Pancreas (tissue), 10 donors: ENCODE data around the gene CAMK4. TPM values are rescaled to one million over a fixed set of nuclear protein-coding genes. Genes with fewer than 3 reads are reported as not detected.

Source experiments
- ATAC-seq, 4 donors: fragments of 200-7000 bp; cut with Tn5 transposase; one replicate each; pipeline versions ENCODE4 v1.8.0 to v1.9.1; 2020; ENCODE audit warnings: mild to moderate bottlenecking in 4 of 4, moderate library complexity in 4 of 4
- DNase-seq, 6 donors: peaks; one replicate each; pipeline ENCODE4 v3.0.0-alpha.2; 2020
- FAIRE-seq: peaks from 2 replicates; lab custom pipeline; 2012; peaks lifted over from hg19 to GRCh38; lab: Jason Lieb, UNC
- H3K27ac ChIP-seq, 4 donors: fragments of 200-600 bp; sonication (generic); 1 replicate in 3 of 4; 2 replicates in 1 of 4; pipeline versions ENCODE4 v1.5.0 to v1.8.0; 2020
- H3K27me3 ChIP-seq, 4 donors: fragments of 200-600 bp; one replicate each; pipeline ENCODE4 v1.8.0; 2021
- H3K36me3 ChIP-seq, 3 donors: fragments of 200-600 bp; sonication (generic) in 1 of 3; one replicate each; pipeline versions ENCODE4 v1.5.0 to v1.8.0; 2020 to 2021
- H3K4me1 ChIP-seq, 3 donors: fragments of 200-600 bp; one replicate each; pipeline ENCODE4 v1.8.0; 2021
- H3K4me3 ChIP-seq, 4 donors: fragments of 200-600 bp; sonication (generic) in 2 of 4; one replicate each; pipeline versions ENCODE4 v1.5.0 to v1.8.0; 2020 to 2021
- H3K9me3 ChIP-seq, 4 donors: fragments of 200-600 bp; one replicate each; pipeline ENCODE4 v1.8.0; 2021
- CTCF ChIP-seq, 4 donors: fragments of 200-600 bp; sonication (generic) in 3 of 4; IDR thresholded peaks; one replicate each; pipeline versions ENCODE4 v1.5.0 to v1.8.0; 2021; ENCODE audit warnings: antibody characterized with exemption in 4 of 4
- WGBS, 2 donors: extraction: QIAGEN DNeasy Blood & Tissue Kit; methylation state at CpG; one replicate each; pipeline ENCODE4 v1.1.7; 2013; 5-methylcytosine and 5-hydroxymethylcytosine counted together
- intact Hi-C, 3 donors: fragments of 100-400 bp; cut with DNase I; formaldehyde crosslinking; loops; one replicate each; pipeline versions ENCODE4 v1.11.1 to v1.14.2; 2022
- polyA plus RNA-seq, 2 donors: library from polyadenylated mRNA; stranded (reverse); fragments of 200-250 nt; gene quantifications; one replicate each; pipeline ENCODE4 v1.2.3, GENCODE V29; 2013
- total RNA-seq, 6 donors: library from RNA; stranded (reverse); fragmentation: NEBNext Ultra II Directional in 4 of 6; extraction: Animal tissue kit (Norgen Biotek cat#: 25700) in 4 of 6; gene quantifications; one replicate each; pipeline versions ENCODE4 v1.2.1 to v1.2.4, GENCODE V29; 2021 to 2023
- donor health status: healthy with polysubstance abuse.
- donor health status: DM: no; HTN: no; CAD: no; lungs with moderate emphysema.
- donor health status: DM: no; HTN: no; CAD: no.
- donor health status: control.
- donor health status: control.
- donor health status: Bipolar disorder and iron deficiency.
- donor health status: DM: yes; HTN: yes; CAD: no.
- donor health status: DM: no; HTN: no; CAD: no.
- donor health status: DM: no; HTN: no; CAD: no.
- donor health status: DM: yes; HTN: yes; CAD: no.

The CAMK4 gene
- total and polyA plus RNA-seq, 8 donors = 0.04 to 1.3 (median 0.34) TPM

DNA sequence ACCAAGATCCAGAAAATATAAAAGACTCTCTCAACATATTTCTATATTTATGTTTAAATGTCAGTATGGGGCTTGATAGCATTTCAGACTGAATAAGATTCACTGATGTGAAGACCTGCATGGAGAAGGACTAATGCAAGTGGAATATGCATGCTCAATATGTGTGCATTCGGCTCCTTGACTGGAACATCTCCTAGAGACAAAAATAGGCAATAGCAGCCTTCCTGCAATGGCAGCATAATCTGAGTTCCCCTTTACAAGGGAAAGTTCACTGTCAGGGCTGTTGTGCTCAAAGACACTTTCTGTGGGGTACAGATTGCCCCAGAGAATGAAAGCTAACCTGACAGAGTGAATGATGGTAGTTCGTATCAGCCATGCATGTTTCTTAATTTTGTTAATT is 245.7 kb downstream of the CAMK4 start:
- Histone ChIP-seq H3K36me3 (no peaks in the 10 kb centered on the region), H3K4me3 (no peak overlapping the region), H3K4me1 (no peaks in the 10 kb centered on the region), H3K9me3 (no peaks in the 10 kb centered on the region), H3K27me3 (no peaks in the 10 kb centered on the region), H3K27ac (no peak overlapping the region)
- 55 to 61% methylated on average over 2 of the region's 2 CpGs for WGBS, 2 donors
- FAIRE-seq = no peak
- intact Hi-C loops = loop anchor here in 1 of 3 donors (10.0 kb wide), 1 partner anchor 295 kb away; no protein-coding TSS in a partner anchor
- ATAC-seq = no peak
- DNase-seq = no peak
- no peak for TF ChIP-seq CTCF (IDR thresholded peaks at IDR 0.05)

- Histone ChIP-seq H3K36me3 (no peaks in the 10 kb centered on the region), H3K4me3 (no peak overlapping the region), H3K27ac (no peak overlapping the region), H3K27me3 (no peaks in the 10 kb centered on the region), H3K4me1 (no peaks in the 10 kb centered on the region), H3K9me3 (no peaks in the 10 kb centered on the region)
- no peak for DNase-seq
- FAIRE-seq = no peak
- no peak for TF ChIP-seq CTCF (IDR thresholded peaks at IDR 0.05)
- no peak for ATAC-seq
- intact Hi-C loops = loop anchor here in 1 of 3 donors (10.0 kb wide), 1 partner anchor 297 kb away; no protein-coding TSS in a partner anchor
- WGBS, 2 donors = 78 to 85% methylated on average over 3 of the region's 3 CpGs
Measured at GRCh38 chr5:111472096-111472495, 247.9 kb downstream of the CAMK4 start.

DNA sequence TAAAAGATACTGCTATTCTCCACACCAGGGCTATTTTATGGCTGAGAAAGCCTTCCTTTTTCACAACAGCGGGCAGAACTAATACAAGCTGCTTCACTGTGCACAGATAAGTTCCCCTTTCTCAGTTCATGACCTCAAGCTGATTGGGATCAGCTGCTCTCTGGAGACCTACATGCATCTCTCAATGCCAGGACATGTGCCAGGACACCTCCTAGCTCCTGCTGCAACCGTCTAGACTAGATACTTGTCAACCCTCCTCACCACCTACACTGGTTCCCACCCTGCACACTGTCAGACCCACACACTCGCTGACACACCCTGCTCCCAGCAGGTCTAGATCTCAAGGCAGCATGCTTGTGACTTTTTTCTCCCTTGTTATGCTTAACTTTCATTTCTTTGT is 248.4 kb downstream of the CAMK4 start:
- peak in 2 of 4 donors; percentile 33 to 34 for ATAC-seq
- Histone ChIP-seq H3K4me3 (no peak overlapping the region), H3K27me3 (no peaks in the 10 kb centered on the region), H3K36me3 (no peaks in the 10 kb centered on the region), H3K9me3 (no peaks in the 10 kb centered on the region), H3K4me1 (no peaks in the 10 kb centered on the region), H3K27ac (no peak overlapping the region)
- DNase-seq = no peak
- intact Hi-C loops = loop anchor here in 1 of 3 donors (10.0 kb wide), 1 partner anchor 298 kb away; no protein-coding TSS in a partner anchor
- WGBS, 2 donors = 68 to 79% methylated on average over 3 of the region's 3 CpGs
- no peak for TF ChIP-seq CTCF (IDR thresholded peaks at IDR 0.05)
- FAIRE-seq = no peak

GRCh38 chr5:111478266-111478665 is 254.1 kb downstream of the CAMK4 start:
- H3K27me3 ChIP-seq = no peaks in the 10 kb centered on the region
- TF ChIP-seq CTCF (IDR thresholded peaks at IDR 0.05) = no peak
- ATAC-seq = no peak
- no peaks in the 10 kb centered on the region for H3K4me1 ChIP-seq
- intact Hi-C loops = loop anchor here in 1 of 3 donors (10.0 kb wide), 1 partner anchor 303 kb away; no protein-coding TSS in a partner anchor
- no peak for DNase-seq
- FAIRE-seq = no peak
- H3K36me3 ChIP-seq = no peaks in the 10 kb centered on the region
- no peak overlapping the region for H3K27ac ChIP-seq
- WGBS, 2 donors = 78 to 97% methylated on average over 1 of the region's 1 CpG
- no peaks in the 10 kb centered on the region for H3K9me3 ChIP-seq
- H3K4me3 ChIP-seq = no peak overlapping the region

DNA sequence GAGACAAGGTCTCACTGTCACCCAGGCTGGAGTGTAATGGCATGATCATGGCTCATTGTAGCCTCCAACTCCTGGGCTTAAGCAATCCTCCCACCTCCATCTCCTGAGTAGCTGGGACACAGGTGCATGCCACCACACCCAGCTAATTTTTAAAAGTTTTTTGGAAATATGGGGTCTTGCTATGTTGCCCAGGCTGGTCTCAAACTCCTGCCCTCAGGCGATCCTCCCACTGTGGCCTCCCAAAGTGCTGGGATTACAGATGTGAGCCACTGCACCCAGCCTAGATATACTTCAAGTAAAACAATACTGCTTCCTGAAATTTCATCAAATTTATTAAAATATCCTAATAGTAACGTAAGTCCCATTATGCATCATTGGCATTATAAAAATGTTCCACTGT is 254.7 kb downstream of the CAMK4 start:
- no peaks in the 10 kb centered on the region for H3K9me3 ChIP-seq
- no peaks in the 10 kb centered on the region for H3K4me1 ChIP-seq
- H3K36me3 ChIP-seq = no peaks in the 10 kb centered on the region
- no peak overlapping the region for H3K4me3 ChIP-seq
- ATAC-seq = no peak
- no peak overlapping the region for H3K27ac ChIP-seq
- no peak for FAIRE-seq
- DNase-seq = no peak
- 84 to 92% methylated on average over 2 of the region's 2 CpGs for WGBS, 2 donors
- TF ChIP-seq CTCF (IDR thresholded peaks at IDR 0.05) = no peak
- intact Hi-C loops = loop anchor here in 1 of 3 donors (10.0 kb wide), 1 partner anchor 304 kb away; no protein-coding TSS in a partner anchor
- no peaks in the 10 kb centered on the region for H3K27me3 ChIP-seq
